ENCODE results near the gene KAT6B.
A peak's percentile ranks its signal among the peaks of the same experiment; 100 is the strongest.

KAT6B gene

DNA sequence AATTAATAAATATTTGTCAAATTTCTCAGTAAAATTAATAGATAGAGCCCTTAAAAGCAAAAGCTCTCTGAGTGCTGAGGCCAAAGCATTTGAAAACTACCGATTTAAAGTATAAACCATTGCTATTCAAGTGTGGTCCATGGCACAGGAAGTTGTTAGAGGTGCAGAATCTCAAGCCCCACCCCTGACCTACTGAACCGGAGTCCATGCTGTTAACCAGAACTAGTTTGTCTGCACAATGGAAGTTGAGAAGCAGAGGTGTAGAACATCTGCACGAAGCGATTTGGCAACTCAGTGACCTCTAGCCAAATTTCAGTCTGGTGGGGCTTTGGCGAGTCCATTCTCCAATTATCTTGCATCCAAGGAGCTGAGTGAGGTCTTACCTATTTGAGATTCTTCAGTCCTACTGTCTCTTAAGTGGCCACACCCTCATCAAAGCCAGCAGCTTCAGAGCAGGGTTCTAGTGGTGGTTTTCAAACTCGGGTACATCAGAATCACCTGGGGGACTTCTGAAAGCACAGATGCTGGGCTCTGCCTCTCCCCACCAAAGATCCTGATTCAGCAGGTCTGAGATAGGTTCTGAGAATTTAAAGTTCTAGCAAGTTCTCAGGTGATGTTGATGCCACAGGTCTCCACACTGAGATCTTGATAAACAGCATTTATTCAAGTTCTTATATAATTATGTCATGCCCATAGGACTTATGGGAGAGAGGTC is 188.3 kb downstream of the KAT6B start (continued):
- no peak for TF ChIP-seq OVOL3 (tag by site-specific recombination; IDR thresholded peaks at IDR 0.05)

DNA sequence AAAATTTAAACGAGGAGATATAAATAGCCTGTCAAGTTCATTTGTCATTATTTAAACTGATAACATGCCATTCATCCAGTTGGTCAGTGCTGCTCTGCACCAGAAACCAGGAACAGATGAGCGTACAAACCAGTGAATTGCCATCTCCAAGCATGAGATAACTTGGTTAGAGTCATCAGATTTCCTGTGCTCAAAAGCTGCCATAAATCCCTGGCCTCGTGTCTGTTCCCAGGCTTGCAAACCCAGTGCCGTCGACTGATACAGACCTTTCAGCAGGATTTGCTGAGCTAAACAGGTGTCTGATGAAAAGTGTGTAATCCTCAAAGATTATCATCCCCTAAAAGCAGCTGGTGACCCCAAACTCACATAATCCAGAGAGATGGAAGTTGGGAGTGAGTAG is 189.0 kb downstream of the KAT6B start:
- Histone ChIP-seq H3K36me3 (ENCODE audit: control insufficient read depth in 2 of 2, insufficient read depth in 1 of 2, low read length in 2 of 2) (no peaks in the 10 kb centered on the region; a peak in 1 of 3 replicates), H3K4me1 (ENCODE audit: control insufficient read depth, insufficient read depth, low read length) (peaks cover 9% of the 10 kb centered on the region; the same call in 1 of the 2 replicates), H3K9me3 (ENCODE audit: control insufficient read depth, insufficient read depth, low read depth, low read length) (no peaks in the 10 kb centered on the region), H3K27ac (ENCODE audit: extremely low read depth, low read depth, low read length) (no peak overlapping the region), H3K4me3 (ENCODE audit: low read depth, low read length) (no peak overlapping the region)
- no peak for TF ChIP-seq ZNF792 (tag by site-specific recombination; IDR thresholded peaks at IDR 0.05)
- TF ChIP-seq ZNF10 (tag by site-specific recombination; IDR thresholded peaks at IDR 0.05), result peak; percentile 79
- ChIA-PET POLR2A (interaction anchor here (0.6 kb wide), 1 partner anchor 189 kb away, joined by 3 read pairs; no protein-coding TSS in a partner anchor), CTCF (no interaction called here)

DNA sequence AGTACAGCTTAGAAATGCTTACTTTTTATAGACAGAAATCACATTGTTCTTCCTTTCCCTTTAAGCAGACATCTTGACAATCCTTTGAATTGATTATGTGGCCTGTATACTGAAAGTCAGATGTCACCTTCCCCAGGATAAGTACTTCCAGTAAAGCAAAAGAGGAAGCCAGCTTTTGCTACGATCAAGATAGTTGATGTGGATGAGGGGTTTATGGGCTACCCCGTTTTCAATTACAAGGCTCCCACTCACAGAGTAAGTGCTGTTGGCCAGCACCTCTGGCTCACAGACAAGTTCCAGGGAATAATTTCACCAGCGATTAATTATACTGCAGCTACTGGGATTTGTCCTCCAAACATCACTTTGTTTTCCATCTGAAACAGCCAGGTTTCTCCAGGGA is 189.9 kb downstream of the KAT6B start:
- CTCF ChIA-PET, result no interaction called here

DNA sequence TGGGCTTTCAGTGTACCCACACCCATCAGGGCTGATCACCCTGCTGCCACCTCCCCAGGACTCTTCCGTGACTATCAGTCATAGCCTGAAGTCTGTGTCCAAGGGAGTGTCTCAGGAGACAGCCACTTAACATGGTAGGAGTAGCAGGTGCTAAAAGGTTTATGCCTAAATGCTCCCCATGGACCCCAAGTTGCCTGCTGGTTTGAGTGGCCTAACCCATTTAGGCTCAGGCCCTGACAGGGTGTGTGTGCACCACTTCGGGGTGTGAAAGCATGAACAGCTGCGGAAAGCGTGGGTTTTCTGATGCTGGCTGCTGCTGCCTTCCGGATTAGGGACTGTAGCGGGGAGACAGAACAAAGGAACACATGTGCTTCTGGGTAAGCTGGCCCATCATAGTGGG is 191.9 kb downstream of the KAT6B start:
- Histone ChIP-seq H3K27ac (ENCODE audit: extremely low read depth, low read depth, low read length) (no peak overlapping the region), H3K4me1 (ENCODE audit: control insufficient read depth, insufficient read depth, low read length) (peaks cover 20% of the 10 kb centered on the region), H3K9me3 (ENCODE audit: control insufficient read depth, insufficient read depth, low read depth, low read length) (no peaks in the 10 kb centered on the region), H3K4me3 (ENCODE audit: low read depth, low read length) (no peak overlapping the region), H3K36me3 (ENCODE audit: control insufficient read depth in 2 of 2, insufficient read depth in 1 of 2, low read length in 2 of 2) (no peaks in the 10 kb centered on the region; a peak in 1 of 3 replicates)
- POLR2A ChIA-PET, result no interaction called here
- CTCF ChIA-PET, result interaction anchor here (0.5 to 1.3 kb wide), 5 partner anchors 9 to 784 kb away, joined by 3 to 4 read pairs (median 3); no protein-coding TSS in a partner anchor
- TF ChIP-seq HOXC10 (CRISPR knock-in tag; IDR thresholded peaks at IDR 0.05), result no peak
- TF ChIP-seq ZNF155 (tag by site-specific recombination; IDR thresholded peaks at IDR 0.05), result no peak
- TF ChIP-seq ZNF19 (tag by site-specific recombination; IDR thresholded peaks at IDR 0.05; ENCODE audit: low read depth), result no peak
- no peak for TF ChIP-seq ZNF133 (tag by site-specific recombination; IDR thresholded peaks at IDR 0.05)
- TF ChIP-seq ZBTB17 (tag by site-specific recombination; IDR thresholded peaks at IDR 0.05), result no peak
- TF ChIP-seq SP3 (tag by site-specific recombination; IDR thresholded peaks at IDR 0.05), result no peak
- TF ChIP-seq ZNF324 (tag by site-specific recombination; IDR thresholded peaks at IDR 0.05), result no peak
- no peak for TF ChIP-seq ZNF169 (tag by site-specific recombination; IDR thresholded peaks at IDR 0.05)
- TF ChIP-seq, protein P1, sequence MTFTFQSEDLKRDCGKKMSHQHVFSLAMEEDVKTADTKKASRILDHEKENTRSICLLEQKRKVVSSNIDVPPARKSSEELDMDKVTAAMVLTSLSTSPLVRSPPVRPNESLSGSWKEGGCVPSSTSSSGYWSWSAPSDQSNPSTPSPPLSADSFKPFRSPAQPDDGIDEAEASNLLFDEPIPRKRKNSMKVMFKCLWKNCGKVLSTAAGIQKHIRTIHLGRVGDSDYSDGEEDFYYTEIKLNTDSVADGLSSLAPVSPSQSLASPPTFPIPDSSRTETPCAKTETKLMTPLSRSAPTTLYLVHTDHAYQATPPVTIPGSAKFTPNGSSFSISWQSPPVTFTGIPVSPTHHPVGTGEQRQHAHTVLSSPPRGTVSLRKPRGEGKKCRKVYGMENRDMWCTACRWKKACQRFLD (tag by site-specific recombination; IDR thresholded peaks at IDR 0.05), result no peak
- TF ChIP-seq, protein P2, sequence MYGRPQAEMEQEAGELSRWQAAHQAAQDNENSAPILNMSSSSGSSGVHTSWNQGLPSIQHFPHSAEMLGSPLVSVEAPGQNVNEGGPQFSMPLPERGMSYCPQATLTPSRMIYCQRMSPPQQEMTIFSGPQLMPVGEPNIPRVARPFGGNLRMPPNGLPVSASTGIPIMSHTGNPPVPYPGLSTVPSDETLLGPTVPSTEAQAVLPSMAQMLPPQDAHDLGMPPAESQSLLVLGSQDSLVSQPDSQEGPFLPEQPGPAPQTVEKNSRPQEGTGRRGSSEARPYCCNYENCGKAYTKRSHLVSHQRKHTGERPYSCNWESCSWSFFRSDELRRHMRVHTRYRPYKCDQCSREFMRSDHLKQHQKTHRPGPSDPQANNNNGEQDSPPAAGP (tag by site-specific recombination; IDR thresholded peaks at IDR 0.05), result 0 out of 2 replicates have a peak, but pooled peaks have one; percentile 55
- TF ChIP-seq KLF8 (tag by site-specific recombination; IDR thresholded peaks at IDR 0.05), result no peak
- TF ChIP-seq ZNF157 (tag by site-specific recombination; IDR thresholded peaks at IDR 0.05), result no peak
- no peak for TF ChIP-seq ZNF747 (tag by site-specific recombination; IDR thresholded peaks at IDR 0.05)
- TF ChIP-seq, protein P3, sequence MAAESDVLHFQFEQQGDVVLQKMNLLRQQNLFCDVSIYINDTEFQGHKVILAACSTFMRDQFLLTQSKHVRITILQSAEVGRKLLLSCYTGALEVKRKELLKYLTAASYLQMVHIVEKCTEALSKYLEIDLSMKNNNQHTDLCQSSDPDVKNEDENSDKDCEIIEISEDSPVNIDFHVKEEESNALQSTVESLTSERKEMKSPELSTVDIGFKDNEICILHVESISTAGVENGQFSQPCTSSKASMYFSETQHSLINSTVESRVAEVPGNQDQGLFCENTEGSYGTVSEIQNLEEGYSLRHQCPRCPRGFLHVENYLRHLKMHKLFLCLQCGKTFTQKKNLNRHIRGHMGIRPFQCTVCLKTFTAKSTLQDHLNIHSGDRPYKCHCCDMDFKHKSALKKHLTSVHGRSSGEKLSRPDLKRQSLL (tag by site-specific recombination; IDR thresholded peaks at IDR 0.05), result no peak
- TF ChIP-seq TRIM28 (IDR thresholded peaks at IDR 0.05; ENCODE audit: borderline replicate concordance, low read length), result no peak
- no peak for TF ChIP-seq ZNF660 (tag by site-specific recombination; IDR thresholded peaks at IDR 0.05)
- TF ChIP-seq KLF10 (tag by site-specific recombination; IDR thresholded peaks at IDR 0.05), result no peak
- peak; percentile 92 for TF ChIP-seq ZIC2 (tag by site-specific recombination; IDR thresholded peaks at IDR 0.05)
- TF ChIP-seq ZNF837 (tag by site-specific recombination; IDR thresholded peaks at IDR 0.05), result no peak
- 0 out of 2 replicates have a peak, but pooled peaks have one; percentile 20 for TF ChIP-seq OSR2 (tag by site-specific recombination; IDR thresholded peaks at IDR 0.05)
- TF ChIP-seq HOXA7 (CRISPR knock-in tag; IDR thresholded peaks at IDR 0.05; ENCODE audit: borderline replicate concordance), result no peak
- no peak for TF ChIP-seq ZNF621 (tag by site-specific recombination; IDR thresholded peaks at IDR 0.05)
- no peak for TF ChIP-seq ZNF311 (tag by site-specific recombination; IDR thresholded peaks at IDR 0.05; ENCODE audit: borderline replicate concordance)
- TF ChIP-seq ZNF544 (tag by site-specific recombination; IDR thresholded peaks at IDR 0.05), result no peak

More for the DNA sequence above, 189.9 kb downstream of the KAT6B start:
- Histone ChIP-seq H3K27ac (ENCODE audit: extremely low read depth, low read depth, low read length) (no peak overlapping the region), H3K4me1 (ENCODE audit: control insufficient read depth, insufficient read depth, low read length) (peaks cover 12% of the 10 kb centered on the region), H3K4me3 (ENCODE audit: low read depth, low read length) (no peak overlapping the region), H3K9me3 (ENCODE audit: control insufficient read depth, insufficient read depth, low read depth, low read length) (no peaks in the 10 kb centered on the region), H3K36me3 (ENCODE audit: control insufficient read depth in 2 of 2, insufficient read depth in 1 of 2, low read length in 2 of 2) (no peaks in the 10 kb centered on the region; a peak in 1 of 3 replicates)
- POLR2A ChIA-PET, result interaction anchor here (0.6 kb wide), 1 partner anchor 190 kb away, joined by 3 read pairs; no protein-coding TSS in a partner anchor
- TF ChIP-seq ZXDB (tag by site-specific recombination; IDR thresholded peaks at IDR 0.05) (no peak), ZBTB17 (tag by site-specific recombination; IDR thresholded peaks at IDR 0.05) (peak; percentile 79)

Data from HEK293 (cell line).